ENCODE results near the gene UNC13A. TPM values are rescaled to one million over a fixed set of nuclear protein-coding genes. Genes with fewer than 3 reads are reported as not detected.
"Not testable (repeated sequence)": the region's sequence is repeated elsewhere in the genome, so short reads cannot be mapped to it uniquely, and the experiment has no call there.

UNC13A gene
- total RNA-seq, 1 experiment from 2014 or later = 0.84 TPM

DNA sequence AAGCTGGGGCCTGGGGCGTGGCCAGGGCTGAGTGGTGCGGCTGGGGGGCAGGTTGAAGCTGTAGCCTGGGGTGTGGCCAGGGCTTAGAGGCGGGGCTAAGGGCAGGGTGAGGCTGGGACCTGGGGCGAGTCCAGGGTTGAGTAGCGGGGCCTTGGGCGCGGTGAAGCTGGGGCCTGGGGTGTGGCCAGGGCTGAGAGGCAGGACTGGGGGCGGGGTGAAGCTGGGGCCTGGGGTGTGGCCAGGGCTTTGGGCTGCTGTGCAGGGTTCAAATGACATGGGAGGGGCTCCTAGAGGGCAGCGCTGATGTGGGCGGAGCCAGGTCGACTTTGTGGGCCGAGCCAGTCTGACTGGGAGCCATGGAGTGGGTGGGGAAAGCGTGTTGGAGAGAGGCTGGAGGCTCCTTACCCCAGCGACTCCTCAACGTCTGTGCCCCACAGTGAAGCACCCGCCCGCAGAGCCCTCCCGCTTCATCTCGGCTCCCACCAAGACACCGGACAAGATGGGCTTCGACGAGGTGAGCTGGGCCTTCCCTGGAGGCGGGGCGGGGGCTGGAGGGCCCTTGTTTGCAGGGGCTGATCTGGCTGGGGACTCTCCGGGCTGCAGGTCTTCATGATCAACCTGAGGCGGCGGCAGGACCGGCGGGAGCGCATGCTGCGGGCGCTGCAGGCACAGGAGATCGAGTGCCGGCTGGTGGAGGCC, 111.2 kb downstream of the UNC13A start:
- DNase-seq (ENCODE audit: extremely low read depth, low read depth) = peak; percentile 64

DNA sequence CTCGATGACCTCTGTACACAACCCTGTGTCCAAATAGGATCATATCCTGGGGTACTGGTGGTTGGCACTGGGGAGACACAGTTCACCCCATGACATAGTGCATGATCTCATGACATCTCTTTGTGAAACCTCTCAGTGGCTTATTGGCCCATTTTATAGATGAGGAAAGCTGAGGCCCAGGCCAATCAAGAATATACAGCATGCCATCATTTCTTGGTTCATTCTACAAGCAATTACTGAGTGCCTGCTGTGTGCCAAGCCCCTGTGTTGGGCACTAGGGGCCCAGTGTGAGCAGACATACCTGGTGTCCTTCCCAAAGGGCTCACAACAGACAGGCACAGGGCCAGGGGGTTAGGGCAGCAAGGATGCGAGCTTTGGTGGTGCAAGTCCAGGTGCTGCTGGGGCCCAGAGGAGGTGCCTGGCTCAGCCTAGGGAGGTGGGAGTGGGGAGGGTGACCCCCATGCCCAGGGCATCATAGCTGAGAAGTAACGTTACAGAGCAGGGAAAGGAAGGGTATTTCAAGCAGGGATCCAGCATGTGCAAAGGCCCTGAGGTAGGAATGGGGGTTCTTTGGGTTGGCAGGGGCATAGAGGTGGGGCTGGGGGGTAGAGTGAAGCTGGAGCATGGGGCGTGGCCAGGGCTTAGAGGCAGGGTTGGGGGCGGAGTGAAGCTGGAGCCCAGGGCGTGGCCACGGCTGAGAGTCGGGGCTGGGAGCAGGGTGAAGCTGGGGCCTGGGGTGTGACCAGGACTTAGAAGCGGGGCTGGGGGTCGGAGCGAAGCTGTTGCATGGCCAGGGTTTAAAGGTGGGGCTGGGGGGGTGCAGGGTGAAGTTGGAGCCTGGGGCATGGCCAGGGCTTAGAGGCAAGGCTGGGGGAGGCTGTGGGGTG, 112.0 kb downstream of the UNC13A start:
- no peak for DNase-seq (ENCODE audit: extremely low read depth, low read depth)

DNA sequence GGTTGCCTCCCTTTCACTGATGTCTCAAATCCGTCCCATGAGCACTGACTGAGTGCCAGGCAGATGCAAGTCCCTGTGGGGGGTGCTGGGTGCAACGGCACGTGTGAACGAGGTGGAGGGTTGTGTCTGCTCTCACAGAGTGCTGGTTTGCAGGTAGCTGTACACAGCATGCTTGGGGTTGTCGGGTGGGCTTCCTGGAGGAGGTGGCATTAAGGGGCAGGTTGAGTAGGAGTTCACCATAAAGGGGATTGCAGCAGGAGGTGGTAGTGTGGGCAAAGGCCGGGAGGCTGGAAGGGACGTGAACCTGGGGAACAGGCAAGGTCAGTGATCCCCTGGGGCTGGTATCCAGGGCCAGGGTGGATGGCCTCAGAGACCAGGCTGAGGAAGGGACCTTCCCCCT, 115.5 kb downstream of the UNC13A start:
- DNase-seq (ENCODE audit: extremely low read depth, low read depth) = no peak

DNA sequence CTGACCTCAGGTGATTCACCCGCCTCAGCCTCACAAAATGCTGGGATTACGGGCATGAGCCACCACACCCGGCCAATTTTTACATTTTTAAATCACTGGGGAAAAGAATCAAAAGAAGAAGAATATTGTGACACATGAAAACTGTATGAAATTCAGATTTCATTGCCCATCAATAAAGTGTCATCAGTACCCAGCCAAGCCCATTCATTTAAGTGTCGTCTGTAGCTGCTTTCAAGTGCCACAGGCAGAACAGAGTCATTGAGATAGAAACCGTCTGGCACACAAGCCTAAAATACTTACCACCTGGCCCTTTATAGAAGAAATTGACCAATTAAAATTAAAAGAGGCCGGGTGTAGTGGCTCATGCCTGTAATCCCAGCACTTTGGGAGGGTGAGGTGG, 117.4 kb downstream of the UNC13A start:
- no peak for DNase-seq (ENCODE audit: extremely low read depth, low read depth)

DNA sequence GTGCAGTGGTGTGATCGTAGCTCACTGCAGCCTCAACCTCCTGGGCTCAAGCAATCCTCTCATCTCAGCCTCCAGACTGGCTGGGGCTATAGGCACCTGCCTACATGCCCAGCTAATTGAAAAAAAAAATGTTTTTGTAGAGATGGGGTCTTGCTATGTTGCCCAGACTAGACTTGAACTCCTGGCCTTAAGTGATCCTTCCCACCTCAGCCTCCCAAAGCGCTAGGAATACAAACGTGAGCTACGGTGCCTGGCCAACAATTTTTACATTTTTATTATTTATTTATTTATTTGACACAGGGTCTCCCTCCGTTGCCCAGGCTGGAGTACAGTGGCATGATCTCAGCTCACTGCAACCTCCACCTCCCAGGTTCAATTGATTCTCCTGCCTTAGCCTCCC, 117.9 kb downstream of the UNC13A start:
- not testable (repeated sequence) for DNase-seq (ENCODE audit: extremely low read depth, low read depth)

DNA sequence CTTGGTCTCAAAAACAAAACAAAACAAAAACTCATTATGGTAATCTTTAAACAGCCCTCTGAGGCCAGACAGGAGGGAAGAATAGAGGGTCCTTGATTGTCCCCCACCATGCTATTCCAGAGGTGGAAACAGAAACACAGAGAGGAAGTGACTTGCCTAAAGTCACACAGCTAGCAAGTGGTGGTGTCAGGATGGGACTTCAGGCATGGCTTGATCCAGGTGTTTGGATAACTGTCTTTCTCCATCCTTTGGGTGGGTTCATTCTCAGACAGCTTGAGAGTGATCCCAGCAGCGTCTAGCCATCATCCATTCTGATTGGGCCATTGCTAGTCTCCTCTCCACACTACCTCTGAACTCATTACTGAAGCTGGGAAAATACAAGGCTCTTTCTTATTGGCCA, 120.2 kb downstream of the UNC13A start:
- no peak for DNase-seq (ENCODE audit: extremely low read depth, low read depth)

DNA sequence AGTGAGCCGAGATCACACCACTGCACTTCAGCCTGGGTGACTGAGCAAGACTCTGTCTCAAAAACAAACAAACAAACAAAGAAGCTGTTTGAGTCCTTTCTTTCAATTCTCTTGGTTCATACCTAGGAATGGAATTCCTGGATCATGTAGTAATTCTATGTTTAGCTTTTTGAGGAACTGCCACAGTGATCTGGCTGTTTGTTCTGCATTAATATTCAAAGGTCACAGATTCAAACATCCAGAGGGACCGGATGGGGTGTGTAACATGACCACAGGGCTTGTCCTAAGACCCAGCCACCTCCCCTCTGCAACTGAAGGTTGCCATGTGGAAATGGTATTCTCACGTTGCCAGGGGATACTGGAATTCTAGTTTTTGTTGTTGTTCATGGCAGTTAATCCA, 122.5 kb downstream of the UNC13A start:
- peak; percentile 37 for DNase-seq (ENCODE audit: extremely low read depth, low read depth)

DNA sequence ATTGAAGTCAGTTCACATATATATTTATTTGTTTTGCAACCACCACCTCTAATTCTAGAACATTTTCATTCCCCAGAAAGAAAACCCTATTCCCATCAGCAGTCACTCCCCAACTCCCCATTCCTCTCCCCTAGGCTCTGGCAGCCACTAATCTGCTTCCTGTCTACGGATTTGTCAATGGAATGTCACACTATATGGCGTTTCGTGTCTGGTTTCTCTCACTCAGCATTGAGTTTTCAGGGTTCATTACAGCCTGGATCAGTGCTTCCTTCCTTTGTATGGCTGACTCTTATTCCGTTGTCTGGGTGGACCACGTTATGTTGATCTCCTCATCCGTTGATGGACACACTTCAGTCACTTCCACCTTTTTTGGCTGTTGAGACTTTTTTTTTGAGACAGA, 123.4 kb downstream of the UNC13A start:
- DNase-seq (ENCODE audit: extremely low read depth, low read depth) = no peak

DNA sequence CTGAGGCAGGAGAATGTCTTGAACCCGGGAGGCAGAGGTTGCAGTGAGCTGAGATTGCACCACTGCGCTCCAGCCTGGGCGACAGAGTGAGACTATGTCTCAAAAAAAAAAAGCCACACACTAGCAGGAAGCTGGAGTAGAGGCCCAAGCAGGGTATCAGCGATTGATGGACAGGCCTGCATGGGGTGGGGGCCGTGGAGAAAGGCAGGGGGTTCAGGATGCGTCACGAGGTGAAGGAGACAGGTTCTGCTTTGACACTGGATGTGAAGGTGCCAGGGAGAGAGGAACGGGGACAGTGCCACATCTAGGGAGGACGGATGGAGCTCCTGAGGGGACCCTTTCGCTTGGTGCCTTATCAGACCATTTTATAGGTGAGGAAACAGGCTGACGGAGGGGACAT, 125.6 kb downstream of the UNC13A start:
- DNase-seq (ENCODE audit: extremely low read depth, low read depth) = no peak

DNA sequence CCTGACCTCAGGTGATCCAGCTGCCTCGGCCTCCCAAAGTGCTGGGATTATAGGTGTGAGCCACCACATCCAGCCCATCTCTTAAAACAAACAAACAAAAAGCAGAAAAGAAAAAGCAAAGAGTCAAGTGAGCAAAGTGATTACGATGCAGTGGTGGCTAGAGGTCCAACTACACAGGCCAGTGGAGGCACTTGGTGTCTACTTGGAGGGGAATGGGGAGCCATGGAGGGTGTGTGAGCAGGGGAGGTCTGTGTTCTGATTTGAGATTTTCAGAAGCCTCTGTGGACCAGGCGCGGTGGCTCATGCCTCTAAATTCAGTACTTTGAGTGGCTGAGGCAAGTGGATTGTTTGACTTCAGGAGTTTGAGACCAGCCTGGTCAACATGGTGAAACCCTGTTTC, 126.1 kb downstream of the UNC13A start:
- DNase-seq (ENCODE audit: extremely low read depth, low read depth) = no peak

DNA sequence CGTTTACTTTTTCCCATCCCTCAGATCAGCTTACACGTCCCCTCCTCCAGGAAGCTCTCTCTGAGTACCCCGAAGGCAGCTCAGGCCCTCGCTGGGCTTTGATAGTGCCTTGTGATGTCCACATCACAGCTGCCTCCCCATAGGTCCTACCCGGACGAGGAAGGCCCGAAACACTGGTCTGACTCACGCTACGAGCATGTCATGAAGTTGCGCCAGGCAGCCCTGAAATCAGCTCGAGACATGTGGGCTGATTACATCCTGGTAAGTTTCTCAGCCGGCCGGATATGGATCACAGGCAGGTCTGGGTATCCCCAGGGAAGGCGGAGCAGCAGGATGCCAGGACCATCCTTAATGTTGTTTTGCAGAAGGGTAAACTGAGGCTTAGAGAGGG, 128.0 kb downstream of the UNC13A start:
- DNase-seq (ENCODE audit: extremely low read depth, low read depth) = no peak

DNA sequence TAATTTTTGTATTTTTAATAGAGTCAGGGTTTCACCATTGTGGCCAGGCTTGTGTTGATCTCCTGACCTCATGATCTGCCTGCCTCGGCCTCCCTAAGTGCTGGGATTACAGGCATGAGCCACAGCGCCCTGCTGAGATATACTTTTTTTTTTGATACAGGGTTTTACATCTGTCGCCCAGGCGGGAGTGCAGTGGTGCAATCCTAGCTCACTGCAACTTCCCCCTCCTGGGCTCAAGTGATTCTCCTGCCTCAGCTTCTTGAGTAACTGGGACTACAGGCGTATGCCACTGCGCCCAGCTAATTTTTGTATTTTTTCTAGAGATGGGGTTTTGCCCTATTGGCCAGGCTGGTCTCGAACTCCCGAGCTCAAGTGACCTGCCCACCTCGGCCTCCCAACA, 130.7 kb downstream of the UNC13A start:
- no peak for DNase-seq (ENCODE audit: extremely low read depth, low read depth)

DNA sequence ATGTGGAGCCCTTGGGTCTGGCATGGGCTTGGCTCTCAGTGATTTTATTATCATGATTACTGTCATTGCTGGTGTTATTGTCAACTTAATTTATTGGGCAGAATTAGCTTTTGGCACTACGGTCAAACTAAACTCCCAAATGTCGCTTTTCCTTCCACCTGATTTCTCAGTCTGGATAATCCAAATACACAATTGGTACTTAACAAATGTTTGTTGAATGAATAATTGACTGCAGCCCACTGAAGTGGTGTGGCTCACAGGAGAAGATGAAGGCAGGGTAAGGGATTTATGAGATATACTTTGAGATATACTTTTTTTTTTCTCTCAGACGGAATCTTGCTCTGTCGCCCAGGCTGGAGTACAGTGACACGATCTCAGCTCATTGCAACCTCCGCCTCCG, 131.2 kb downstream of the UNC13A start:
- no peak for DNase-seq (ENCODE audit: extremely low read depth, low read depth)

DNA sequence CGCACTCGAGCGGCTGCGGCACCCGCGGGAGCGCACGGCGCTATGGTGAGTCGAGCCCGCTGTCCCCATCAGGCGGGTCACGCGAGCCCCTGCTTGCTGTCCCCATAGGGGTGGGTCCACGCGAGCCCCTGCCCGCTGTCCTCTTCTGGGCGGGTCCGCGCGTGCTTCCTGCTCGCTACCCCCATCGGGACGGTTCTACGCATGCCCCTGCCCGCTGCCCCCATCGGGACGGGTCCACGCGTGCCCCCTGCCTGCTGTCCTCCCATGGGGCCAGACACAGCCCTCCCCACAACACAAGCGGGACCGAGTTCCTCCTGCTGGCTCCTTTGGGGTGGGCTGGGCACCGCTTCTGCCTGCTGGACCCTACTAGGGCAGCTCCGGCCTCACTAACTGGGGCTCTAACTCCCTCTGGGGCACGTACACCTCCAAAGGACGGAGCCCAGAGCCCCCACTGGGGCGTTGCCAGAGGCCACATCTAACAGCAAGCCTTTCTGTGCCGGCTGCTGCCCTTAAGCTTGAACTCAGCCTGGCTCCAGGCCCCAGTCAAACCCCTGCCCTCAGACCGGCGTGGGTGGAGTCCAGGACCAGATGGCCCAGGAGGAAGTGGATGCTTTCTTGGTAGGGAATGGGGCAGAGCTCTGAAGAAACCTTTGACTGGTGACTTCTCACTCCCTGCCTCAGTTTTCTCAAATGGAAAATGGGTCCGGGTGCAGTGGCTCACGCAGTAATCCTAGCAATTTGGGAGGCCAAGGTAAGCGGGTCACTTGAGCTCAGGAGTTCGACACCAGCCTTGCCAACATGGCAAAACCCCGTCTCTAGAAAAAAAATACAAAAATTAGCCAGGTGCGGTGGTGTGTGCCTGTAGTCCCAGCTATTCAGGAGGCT, 132.0 kb downstream of the UNC13A start:
- no peak for DNase-seq (ENCODE audit: extremely low read depth, low read depth)

DNA sequence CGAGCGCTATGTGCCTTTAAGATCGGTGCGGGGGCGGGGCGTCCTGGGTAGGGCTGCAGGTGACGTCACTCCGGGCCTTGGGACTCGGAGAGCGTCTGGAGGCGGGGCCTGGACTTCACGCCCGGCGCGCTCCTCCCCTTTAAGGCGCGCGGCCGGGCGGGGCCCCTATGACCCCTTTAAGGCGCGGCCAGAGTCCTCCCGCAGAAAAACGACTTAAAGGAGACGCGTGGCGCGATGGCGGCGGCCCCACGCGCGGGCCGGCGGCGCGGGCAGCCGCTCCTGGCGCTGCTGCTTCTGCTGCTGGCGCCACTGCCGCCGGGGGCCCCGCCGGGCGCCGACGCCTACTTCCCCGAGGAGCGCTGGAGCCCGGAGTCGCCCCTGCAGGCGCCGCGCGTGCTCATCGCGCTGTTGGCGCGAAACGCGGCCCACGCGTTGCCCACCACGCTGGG, 132.7 kb downstream of the UNC13A start, which contains the start of gene COLGALT1:
TSS of gene COLGALT1 (plus strand) at position 170 of the 449 bp plus-strand sequence. CDS start at position 235, 65 bp downstream.
- peak; percentile 92 for DNase-seq (ENCODE audit: extremely low read depth, low read depth)

DNA sequence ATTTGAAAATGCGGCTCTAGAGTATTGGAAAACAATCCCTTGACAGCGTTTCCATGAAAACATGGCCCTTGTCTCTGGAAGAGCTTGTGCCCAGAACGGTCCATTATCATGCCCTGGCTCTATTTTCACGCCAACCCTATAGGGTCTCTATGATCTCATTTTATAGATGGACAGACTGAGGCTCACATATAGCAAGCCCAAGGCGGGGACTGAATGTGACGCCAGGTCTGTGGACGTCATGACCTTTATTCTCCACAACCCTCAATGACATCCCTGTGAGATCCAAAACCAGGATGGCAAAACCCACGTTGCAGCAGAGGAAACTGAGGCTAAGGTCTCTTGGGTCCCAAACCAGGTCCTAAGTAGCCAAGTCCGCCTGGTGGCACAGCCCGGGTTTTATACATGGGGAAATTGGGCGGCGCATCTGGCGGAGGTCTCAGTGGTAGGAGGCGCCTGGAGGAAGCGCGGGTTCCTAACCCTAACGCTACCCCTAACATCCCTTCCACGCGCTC, 133.1 kb downstream of the UNC13A start:
- DNase-seq (ENCODE audit: extremely low read depth, low read depth) = no peak

DNA sequence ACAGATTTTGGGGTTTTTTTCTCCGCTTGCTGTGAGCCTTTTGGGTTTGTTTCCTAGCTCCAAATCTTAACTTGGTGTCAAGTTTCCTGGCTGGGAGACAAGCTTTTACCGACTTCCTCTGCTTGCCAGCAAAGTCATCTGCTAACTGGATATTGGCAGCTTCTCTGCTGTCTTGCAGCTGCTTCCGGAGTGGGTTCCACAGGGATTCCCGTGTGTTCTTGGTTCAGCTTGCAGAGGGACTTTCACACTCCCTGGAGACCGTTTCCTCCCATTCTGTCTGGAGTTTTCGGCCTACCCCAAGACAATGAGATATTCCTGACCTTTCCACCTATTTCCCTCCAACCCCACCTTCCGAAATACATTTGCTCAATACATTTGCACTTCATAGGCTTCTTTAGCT, 134.9 kb downstream of the UNC13A start:
- DNase-seq (ENCODE audit: extremely low read depth, low read depth) = no peak

DNA sequence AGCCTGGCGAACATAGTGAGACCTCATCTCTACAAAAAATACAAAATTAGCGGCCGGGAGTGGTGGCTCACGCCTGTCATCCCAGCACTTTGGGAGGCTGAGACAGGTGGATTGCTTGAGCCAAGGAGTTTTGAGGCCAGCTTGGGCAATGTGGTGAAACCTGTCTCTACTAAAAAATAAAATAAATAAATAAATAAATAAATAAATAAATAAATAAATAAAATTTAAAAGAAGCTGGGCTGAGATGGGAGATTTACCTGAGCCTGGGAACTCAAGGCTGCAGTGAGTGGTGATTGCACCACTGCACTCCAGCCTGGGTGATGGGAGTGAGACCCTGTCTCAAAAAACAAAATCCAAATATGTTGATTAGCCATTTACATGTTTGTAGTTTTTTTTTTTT, 135.4 kb downstream of the UNC13A start:
- not testable (repeated sequence) for DNase-seq (ENCODE audit: extremely low read depth, low read depth)

All from NCI-H460 (cell line).